Smooth muscle cell of the brain vasculature (primary cell): ENCODE data around the gene SMAP2.
"Not testable (repeated sequence)": the region's sequence is repeated elsewhere in the genome, so short reads cannot be mapped to it uniquely, and the experiment has no call there.

Experiments used
- DNase-seq: peaks from one replicate; pipeline ENCODE4 v3.0.0-alpha.2; 2012; ENCODE audit warnings: low read depth, low spot score

The SMAP2 gene

GRCh38 chr1:40373323-40374283, at the start of gene SMAP2:
Gene SMAP2, plus strand, starts transcription at chr1:40373727. Its CDS starts 394 bp downstream, at chr1:40374121.
- peak; percentile 87 for DNase-seq

GRCh38 chr1:40331403-40331802, 42.1 kb upstream of the SMAP2 start:
- not testable (repeated sequence) for DNase-seq

GRCh38 chr1:40332695-40333094, 40.8 kb upstream of the SMAP2 start:
- no peak for DNase-seq

GRCh38 chr1:40337443-40337842, 36.1 kb upstream of the SMAP2 start:
- DNase-seq: no peak

GRCh38 chr1:40338745-40339419, 34.6 kb upstream of the SMAP2 start:
- peak; percentile 64 for DNase-seq

GRCh38 chr1:40339420-40340323, 33.9 kb upstream of the SMAP2 start:
- DNase-seq: no peak

GRCh38 chr1:40341491-40342380, 31.8 kb upstream of the SMAP2 start:
- DNase-seq: no peak

- not testable (repeated sequence) for DNase-seq
Observed at GRCh38 chr1:40342381-40342717, 31.2 kb upstream of the SMAP2 start.

GRCh38 chr1:40344597-40344996, 28.9 kb upstream of the SMAP2 start:
- DNase-seq: no peak

GRCh38 chr1:40350391-40350790, 23.1 kb upstream of the SMAP2 start:
- DNase-seq: no peak

- no peak for DNase-seq
Observed at GRCh38 chr1:40351124-40351523, 22.4 kb upstream of the SMAP2 start.

- no peak for DNase-seq
Observed at GRCh38 chr1:40352126-40352525, 21.4 kb upstream of the SMAP2 start.

GRCh38 chr1:40353082-40353481, 20.4 kb upstream of the SMAP2 start:
- DNase-seq: no peak

- DNase-seq: no peak
Observed at GRCh38 chr1:40357625-40358024, 15.9 kb upstream of the SMAP2 start.

- DNase-seq: no peak
Observed at GRCh38 chr1:40360631-40361030, 12.9 kb upstream of the SMAP2 start.

GRCh38 chr1:40361201-40361600, 12.3 kb upstream of the SMAP2 start:
- DNase-seq: no peak

GRCh38 chr1:40361637-40362036, 11.9 kb upstream of the SMAP2 start:
- no peak for DNase-seq

- DNase-seq: no peak
Observed at GRCh38 chr1:40362199-40362598, 11.3 kb upstream of the SMAP2 start.

- DNase-seq: peak; percentile 13
Observed at GRCh38 chr1:40362699-40363098, 10.8 kb upstream of the SMAP2 start.

- DNase-seq: no peak
Observed at GRCh38 chr1:40363721-40364120, 9.8 kb upstream of the SMAP2 start.
